ENCODE results near the gene WNT8B. TPM values are rescaled to one million over a fixed set of nuclear protein-coding genes. Genes with fewer than 3 reads are reported as not detected.

The WNT8B gene
- total and polyA plus RNA-seq, 12 donors: 0.03 to 0.97 (median 0.53) TPM; not detected in 5

DNA sequence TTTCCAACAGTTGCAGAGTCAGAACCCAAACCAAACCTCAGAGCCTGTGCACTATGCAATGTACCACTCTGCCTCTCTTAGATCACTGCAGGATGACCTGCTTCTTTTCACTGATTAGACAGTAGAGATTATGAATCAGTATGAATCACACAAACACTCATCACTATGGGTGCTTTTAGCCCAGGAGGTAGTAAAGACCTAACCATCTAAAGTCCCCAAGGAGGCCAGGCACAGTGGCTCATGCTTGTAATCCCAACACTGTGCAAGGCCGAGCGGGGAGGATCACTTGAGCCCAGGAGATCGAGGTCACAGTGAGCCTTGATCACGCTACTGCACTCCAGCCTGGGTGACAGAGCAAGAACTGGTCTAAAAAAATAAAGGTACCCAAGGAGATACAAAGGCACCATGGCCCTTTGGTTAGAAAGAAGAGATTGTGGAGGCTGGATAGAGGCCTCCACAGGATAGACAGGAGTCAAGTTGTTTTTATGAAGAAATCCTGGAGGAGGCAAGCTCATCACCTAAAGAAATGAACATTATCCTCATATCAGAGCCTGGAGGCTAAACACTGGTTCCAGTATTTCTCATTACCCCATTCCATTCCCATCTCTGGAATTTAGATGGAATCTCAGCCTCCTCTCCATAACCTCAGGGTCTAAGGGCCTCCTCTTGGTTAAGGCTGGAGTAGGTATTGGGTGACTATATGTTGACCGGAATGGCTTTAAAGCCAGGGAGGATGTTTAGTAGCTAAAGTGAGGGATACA, 44.0 kb downstream of the WNT8B start:
- intact Hi-C loops (cut with DNase I): loop anchor here in 1 of 2 donors (5.0 kb wide), 1 partner anchor 69 kb away; no protein-coding TSS in a partner anchor
- Histone ChIP-seq H3K36me3 (replicated peaks in 1 of 2) (peaks cover 0 to 11% of the 10 kb centered on the region in 2 donors), H3K27me3 (no peaks in the 10 kb centered on the region), H3K4me1 (replicated peaks in 1 of 2) (peaks cover 0 to 6% of the 10 kb centered on the region in 2 donors), H3K9me3 (replicated peaks in 1 of 3) (no peaks in the 10 kb centered on the region), H3K27ac (no peak overlapping the region), H3K4me3 (no peak overlapping the region)
- DNase-seq: peak in 3 of 7 donors; percentile 20 to 42 (median 27)
- TF ChIP-seq POLR2A (IDR thresholded peaks at IDR 0.05): no peak
- TF ChIP-seq, protein P1, sequence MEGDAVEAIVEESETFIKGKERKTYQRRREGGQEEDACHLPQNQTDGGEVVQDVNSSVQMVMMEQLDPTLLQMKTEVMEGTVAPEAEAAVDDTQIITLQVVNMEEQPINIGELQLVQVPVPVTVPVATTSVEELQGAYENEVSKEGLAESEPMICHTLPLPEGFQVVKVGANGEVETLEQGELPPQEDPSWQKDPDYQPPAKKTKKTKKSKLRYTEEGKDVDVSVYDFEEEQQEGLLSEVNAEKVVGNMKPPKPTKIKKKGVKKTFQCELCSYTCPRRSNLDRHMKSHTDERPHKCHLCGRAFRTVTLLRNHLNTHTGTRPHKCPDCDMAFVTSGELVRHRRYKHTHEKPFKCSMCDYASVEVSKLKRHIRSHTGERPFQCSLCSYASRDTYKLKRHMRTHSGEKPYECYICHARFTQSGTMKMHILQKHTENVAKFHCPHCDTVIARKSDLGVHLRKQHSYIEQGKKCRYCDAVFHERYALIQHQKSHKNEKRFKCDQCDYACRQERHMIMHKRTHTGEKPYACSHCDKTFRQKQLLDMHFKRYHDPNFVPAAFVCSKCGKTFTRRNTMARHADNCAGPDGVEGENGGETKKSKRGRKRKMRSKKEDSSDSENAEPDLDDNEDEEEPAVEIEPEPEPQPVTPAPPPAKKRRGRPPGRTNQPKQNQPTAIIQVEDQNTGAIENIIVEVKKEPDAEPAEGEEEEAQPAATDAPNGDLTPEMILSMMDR (IDR thresholded peaks at IDR 0.05): no peak
- 71 to 81% (median 76%) methylated on average over 5 of the region's 5 CpGs for WGBS, 4 donors

DNA sequence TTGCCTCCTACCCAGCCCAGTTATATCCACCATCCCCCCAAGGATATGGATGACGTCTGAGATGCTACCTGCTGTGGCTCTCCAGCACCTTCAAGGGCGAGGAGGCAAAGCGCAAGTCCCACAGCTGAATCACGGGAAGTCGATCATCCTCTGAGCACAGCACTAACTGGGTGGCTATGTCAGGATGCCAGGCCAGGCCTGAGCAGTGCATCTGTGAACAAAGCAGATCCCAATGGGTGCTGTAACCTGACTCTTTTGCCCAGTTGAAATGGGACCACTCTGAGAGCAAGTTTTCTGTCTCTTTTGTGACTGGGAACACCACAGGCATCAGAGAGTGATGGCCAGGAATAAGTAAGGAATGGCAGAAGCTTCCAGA, 44.5 kb downstream of the WNT8B start:
- peaks cover 0 to 10% of the 10 kb centered on the region in 2 donors for H3K36me3 ChIP-seq (replicated peaks in 1 of 2)
- 90 to 98% (median 96%) methylated on average over 5 of the region's 5 CpGs for WGBS, 4 donors
- intact Hi-C loops (cut with DNase I): loop anchor here in 1 of 2 donors (5.0 kb wide), 1 partner anchor 70 kb away; no protein-coding TSS in a partner anchor
- peaks cover 0 to 6% of the 10 kb centered on the region in 2 donors for H3K4me1 ChIP-seq (replicated peaks in 1 of 2)
- H3K27ac ChIP-seq: no peak overlapping the region
- H3K9me3 ChIP-seq (replicated peaks in 1 of 3): no peaks in the 10 kb centered on the region
- DNase-seq: no peak
- no peak for TF ChIP-seq POLR2A (IDR thresholded peaks at IDR 0.05)
- TF ChIP-seq, protein P1 (IDR thresholded peaks at IDR 0.05): no peak
- no peak overlapping the region for H3K4me3 ChIP-seq
- H3K27me3 ChIP-seq: no peaks in the 10 kb centered on the region

GRCh38 chr10:100508266-100508665, 45.5 kb downstream of the WNT8B start:
- H3K4me3 ChIP-seq: no peak overlapping the region
- H3K27me3 ChIP-seq: no peaks in the 10 kb centered on the region
- WGBS, 4 donors: 56 to 62% (median 59%) methylated on average over 1 of the region's 1 CpG
- H3K27ac ChIP-seq: no peak overlapping the region
- intact Hi-C loops (cut with DNase I): loop anchor here in 1 of 2 donors (5.0 kb wide), 1 partner anchor 71 kb away; no protein-coding TSS in a partner anchor
- H3K4me1 ChIP-seq (replicated peaks in 1 of 2): peaks cover 0 to 6% of the 10 kb centered on the region in 2 donors
- DNase-seq: no peak
- peaks cover 0 to 6% of the 10 kb centered on the region in 2 donors for H3K36me3 ChIP-seq (replicated peaks in 1 of 2)
- TF ChIP-seq POLR2A (IDR thresholded peaks at IDR 0.05): no peak
- TF ChIP-seq, protein P1 (IDR thresholded peaks at IDR 0.05): no peak
- H3K9me3 ChIP-seq (replicated peaks in 1 of 3): no peaks in the 10 kb centered on the region

DNA sequence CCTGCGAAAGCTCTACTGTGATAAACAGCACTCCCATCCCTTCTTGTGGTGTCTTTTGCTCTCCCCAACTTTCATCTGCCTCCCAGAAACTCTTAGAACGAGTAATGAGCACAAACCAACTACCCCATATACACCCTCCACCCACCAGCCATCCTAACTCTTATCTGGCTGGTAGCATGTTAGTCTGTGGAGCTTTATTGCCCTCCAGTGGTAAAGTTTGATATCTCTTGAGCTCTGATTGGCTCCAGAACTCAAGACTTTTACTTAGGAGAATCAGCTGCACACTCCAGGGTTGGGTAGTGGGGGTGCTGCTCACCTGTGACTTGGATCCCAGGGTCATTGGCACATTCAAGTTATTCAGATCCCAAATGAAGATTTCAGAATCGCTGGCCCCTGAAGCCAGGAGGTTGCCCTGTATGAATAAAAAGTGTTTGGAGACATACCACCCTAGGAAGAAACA, 45.9 kb downstream of the WNT8B start:
- peaks cover 0 to 6% of the 10 kb centered on the region in 2 donors for H3K36me3 ChIP-seq (replicated peaks in 1 of 2)
- WGBS, 4 donors: 47 to 58% (median 55%) methylated on average over 3 of the region's 3 CpGs

More for the DNA sequence above, 45.9 kb downstream of the WNT8B start:
- Histone ChIP-seq H3K4me1 (replicated peaks in 1 of 2) (peaks cover 0 to 5% of the 10 kb centered on the region in 2 donors), H3K27ac (no peak overlapping the region), H3K27me3 (no peaks in the 10 kb centered on the region), H3K4me3 (no peak overlapping the region), H3K9me3 (replicated peaks in 1 of 3) (no peaks in the 10 kb centered on the region)
- intact Hi-C loops (cut with DNase I): loop anchor here in 1 of 2 donors (5.0 kb wide), 1 partner anchor 71 kb away; no protein-coding TSS in a partner anchor
- TF ChIP-seq, protein P1 (IDR thresholded peaks at IDR 0.05): peak; percentile 30 to 77 (median 60)
- no peak for TF ChIP-seq POLR2A (IDR thresholded peaks at IDR 0.05)
- peak in 1 of 7 donors; percentile 14 for DNase-seq
